ENCODE results near the gene TPM4.

DNA sequence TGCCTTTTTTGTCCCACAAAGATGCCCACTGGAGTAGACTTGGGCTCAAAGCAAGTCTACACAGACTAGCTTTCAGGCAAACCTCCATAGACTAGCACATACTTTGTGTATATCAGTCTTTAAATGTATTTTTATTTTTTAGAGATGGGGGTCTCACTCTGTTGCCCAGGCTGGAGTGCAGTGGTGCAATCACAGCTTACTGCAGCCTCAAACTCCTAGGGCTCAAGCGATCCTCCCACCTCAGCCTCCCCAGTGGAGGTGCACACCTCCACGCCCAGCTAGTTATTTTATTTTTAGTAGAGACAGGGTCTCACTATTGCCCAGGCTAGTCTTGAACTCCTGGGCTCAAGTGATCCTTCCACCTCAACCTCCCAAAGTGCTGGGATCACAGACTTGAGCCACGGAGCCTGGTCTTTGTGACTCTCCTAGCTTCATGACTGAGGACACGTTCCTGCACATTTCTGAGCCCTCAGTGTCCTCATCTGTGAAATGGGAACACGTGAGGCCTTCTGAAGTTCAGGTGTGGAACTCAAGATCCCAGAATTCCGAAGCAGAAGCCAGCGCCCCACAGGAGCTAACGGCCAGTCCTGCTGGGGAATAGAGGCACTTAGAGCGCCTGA, 5.1 kb upstream of the TPM4 start:
- TF ChIP-seq POLR2AphosphoS5 (IDR thresholded peaks at IDR 0.05; ENCODE audit: low read depth, low read length) (no peak), TAF1 (IDR thresholded peaks at IDR 0.05; ENCODE audit: borderline replicate concordance, insufficient read depth, low read length) (no peak), SIN3A (IDR thresholded peaks at IDR 0.05; ENCODE audit: borderline replicate concordance, insufficient read depth, low read length) (no peak)
- TF ChIP-seq, protein P1, sequence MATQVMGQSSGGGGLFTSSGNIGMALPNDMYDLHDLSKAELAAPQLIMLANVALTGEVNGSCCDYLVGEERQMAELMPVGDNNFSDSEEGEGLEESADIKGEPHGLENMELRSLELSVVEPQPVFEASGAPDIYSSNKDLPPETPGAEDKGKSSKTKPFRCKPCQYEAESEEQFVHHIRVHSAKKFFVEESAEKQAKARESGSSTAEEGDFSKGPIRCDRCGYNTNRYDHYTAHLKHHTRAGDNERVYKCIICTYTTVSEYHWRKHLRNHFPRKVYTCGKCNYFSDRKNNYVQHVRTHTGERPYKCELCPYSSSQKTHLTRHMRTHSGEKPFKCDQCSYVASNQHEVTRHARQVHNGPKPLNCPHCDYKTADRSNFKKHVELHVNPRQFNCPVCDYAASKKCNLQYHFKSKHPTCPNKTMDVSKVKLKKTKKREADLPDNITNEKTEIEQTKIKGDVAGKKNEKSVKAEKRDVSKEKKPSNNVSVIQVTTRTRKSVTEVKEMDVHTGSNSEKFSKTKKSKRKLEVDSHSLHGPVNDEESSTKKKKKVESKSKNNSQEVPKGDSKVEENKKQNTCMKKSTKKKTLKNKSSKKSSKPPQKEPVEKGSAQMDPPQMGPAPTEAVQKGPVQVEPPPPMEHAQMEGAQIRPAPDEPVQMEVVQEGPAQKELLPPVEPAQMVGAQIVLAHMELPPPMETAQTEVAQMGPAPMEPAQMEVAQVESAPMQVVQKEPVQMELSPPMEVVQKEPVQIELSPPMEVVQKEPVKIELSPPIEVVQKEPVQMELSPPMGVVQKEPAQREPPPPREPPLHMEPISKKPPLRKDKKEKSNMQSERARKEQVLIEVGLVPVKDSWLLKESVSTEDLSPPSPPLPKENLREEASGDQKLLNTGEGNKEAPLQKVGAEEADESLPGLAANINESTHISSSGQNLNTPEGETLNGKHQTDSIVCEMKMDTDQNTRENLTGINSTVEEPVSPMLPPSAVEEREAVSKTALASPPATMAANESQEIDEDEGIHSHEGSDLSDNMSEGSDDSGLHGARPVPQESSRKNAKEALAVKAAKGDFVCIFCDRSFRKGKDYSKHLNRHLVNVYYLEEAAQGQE (IDR thresholded peaks at IDR 0.05; ENCODE audit: insufficient read depth in 1 of 2, low read depth in 2 of 2, low read length in 2 of 2) = no peak

Data from PFSK-1 (cell line).